Panc1 (cell line): ENCODE measurements around the gene NFE2L1. TPM values are rescaled to one million over a fixed set of nuclear protein-coding genes. Genes with fewer than 3 reads are reported as not detected.

Experiments used
- ATAC-seq: fragments of 200-7000 bp; cut with Tn5 transposase; 2 replicates; pipeline ENCODE4 v1.9.1; 2020; ENCODE audit warnings: mild to moderate bottlenecking, moderate library complexity
- BruUV-seq: library from RNA; stranded (reverse); fragments of 400-500 nt; replicated peaks from 2 replicates; lab custom pipeline; 2021; lab: Mats Ljungman, UMichigan
- CTCF ChIA-PET: fragments of 300-600 bp; sonication (Branson Sonifier 250); formaldehyde crosslinking; loops from one replicate; lab custom pipeline; 2022; ENCODE audit warnings: antibody characterized with exemption; lab: Charles Lee
- POLR2A ChIA-PET: fragments of 300-600 bp; sonication (Branson Sonifier 250); formaldehyde crosslinking; loops from one replicate; lab custom pipeline; 2022; ENCODE audit warnings: antibody characterized with exemption; lab: Charles Lee
- DNase-seq: peaks from one replicate; pipeline ENCODE4 v3.0.0-alpha.2; 2010; ENCODE audit warnings: low read depth, low spot score
- H3K27ac ChIP-seq: 2 replicates; pipeline ENCODE4 v1.5.1; 2011; ENCODE audit warnings: mild to moderate bottlenecking, low read length, inconsistent platforms
- H3K27me3 ChIP-seq: fragments of 200-500 bp; sonication (Bioruptor generic); 2 replicates; pipeline ENCODE4 v1.6.0; 2014; ENCODE audit warnings: low read length, inconsistent platforms; ENCODE audit not compliant: control insufficient read depth, insufficient read depth
- H3K36me3 ChIP-seq: fragments of 200-500 bp; sonication (Bioruptor generic); 2 replicates; pipeline ENCODE4 v1.5.1; 2014; ENCODE audit warnings: inconsistent platforms, mild to moderate bottlenecking, low read length, moderate library complexity; ENCODE audit not compliant: control insufficient read depth, insufficient read depth
- H3K4me1 ChIP-seq: 2 replicates; pipeline ENCODE4 v1.5.1; 2011; ENCODE audit warnings: inconsistent platforms, mild to moderate bottlenecking, low read length, moderate library complexity; ENCODE audit not compliant: control insufficient read depth, insufficient read depth
- H3K4me3 ChIP-seq, 2 experiments: 2 replicates each; pipeline ENCODE4 v1.5.1; 2011 to 2012; ENCODE audit warnings: low read depth in 2 of 2, low read length in 2 of 2, mild to moderate bottlenecking in 2 of 2, inconsistent platforms in 1 of 2, moderate library complexity in 1 of 2
- H3K9me3 ChIP-seq: fragments of 200-500 bp; sonication (Bioruptor generic); 2 replicates; pipeline ENCODE4 v1.5.1; 2014; ENCODE audit warnings: low read depth, mild to moderate bottlenecking, inconsistent platforms, low read length, moderate library complexity; ENCODE audit not compliant: control insufficient read depth, insufficient read depth
- POLR2AphosphoS5 ChIP-seq: IDR thresholded peaks from 2 replicates; pipeline ENCODE4 v1.6.1; 2012; ENCODE audit warnings: mild to moderate bottlenecking, low read depth, low read length, moderate library complexity
- SIN3A ChIP-seq: IDR thresholded peaks from 2 replicates; pipeline ENCODE4 v1.6.1; 2012; ENCODE audit warnings: low read depth, mild to moderate bottlenecking, low read length, moderate library complexity, borderline replicate concordance; ENCODE audit not compliant: insufficient read depth
- TCF7L2 ChIP-seq: IDR thresholded peaks from 2 replicates; pipeline ENCODE4 v1.6.1; 2011; ENCODE audit warnings: mild to moderate bottlenecking, low read depth, low read length, inconsistent platforms
- in situ Hi-C: cut with HindIII; loops from 2 replicates; pipeline ENCODE4 v1.10.0; 2016; ENCODE audit warnings: low sequenced_read_pairs, low pct_unique_long_range_greater_than_20kb
- intact Hi-C: fragments of 100-400 bp; cut with micrococcal nuclease; formaldehyde crosslinking; loops from one replicate; pipeline ENCODE4 v1.10.0; 2022; ENCODE audit not compliant: unreplicated experiment
- total RNA-seq: library from RNA; stranded (reverse); gene quantifications from one replicate; pipeline ENCODE4 v1.2.1, GENCODE V29; 2021; ENCODE audit not compliant: unreplicated experiment
- TF ChIP-seq, protein P1 (sequence below), 2 experiments: IDR thresholded peaks; 2 replicates each; pipeline ENCODE4 v1.6.1; 2011 to 2012; ENCODE audit warnings: low read depth in 2 of 2, control low read depth in 1 of 2, low read length in 1 of 2, mild to moderate bottlenecking in 1 of 2, moderate library complexity in 1 of 2; ENCODE audit not compliant: insufficient read depth in 1 of 2
- TF ChIP-seq, protein P2 (sequence below): fragments of 450-650 bp; IDR thresholded peaks from 2 replicates; pipeline ENCODE4 v1.5.1; 2017; ENCODE audit warnings: mild to moderate bottlenecking

Gene NFE2L1
- total RNA-seq, 1 experiment from 2014 or later: 210 TPM

DNA sequence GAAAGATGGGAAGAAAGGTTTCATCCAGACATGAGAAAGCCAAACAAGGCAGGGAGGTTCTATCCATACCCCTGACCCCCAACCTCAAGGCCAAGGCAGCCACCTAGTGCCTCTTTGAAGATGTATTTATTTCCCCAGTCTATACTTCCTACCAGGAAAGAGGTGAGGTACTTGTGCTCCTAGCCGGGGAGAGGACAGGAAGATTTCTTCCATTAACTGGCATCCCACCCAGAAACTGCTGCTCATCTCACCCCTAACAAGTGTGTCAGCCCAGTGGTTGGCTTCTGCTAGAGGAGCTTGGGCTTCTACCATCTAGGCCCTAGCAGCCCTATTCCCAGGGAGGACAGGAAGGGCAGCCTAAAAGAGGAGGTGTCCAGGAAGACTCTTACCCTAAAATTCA, 19.4 kb upstream of the NFE2L1 start:
- TF ChIP-seq, protein P1, sequence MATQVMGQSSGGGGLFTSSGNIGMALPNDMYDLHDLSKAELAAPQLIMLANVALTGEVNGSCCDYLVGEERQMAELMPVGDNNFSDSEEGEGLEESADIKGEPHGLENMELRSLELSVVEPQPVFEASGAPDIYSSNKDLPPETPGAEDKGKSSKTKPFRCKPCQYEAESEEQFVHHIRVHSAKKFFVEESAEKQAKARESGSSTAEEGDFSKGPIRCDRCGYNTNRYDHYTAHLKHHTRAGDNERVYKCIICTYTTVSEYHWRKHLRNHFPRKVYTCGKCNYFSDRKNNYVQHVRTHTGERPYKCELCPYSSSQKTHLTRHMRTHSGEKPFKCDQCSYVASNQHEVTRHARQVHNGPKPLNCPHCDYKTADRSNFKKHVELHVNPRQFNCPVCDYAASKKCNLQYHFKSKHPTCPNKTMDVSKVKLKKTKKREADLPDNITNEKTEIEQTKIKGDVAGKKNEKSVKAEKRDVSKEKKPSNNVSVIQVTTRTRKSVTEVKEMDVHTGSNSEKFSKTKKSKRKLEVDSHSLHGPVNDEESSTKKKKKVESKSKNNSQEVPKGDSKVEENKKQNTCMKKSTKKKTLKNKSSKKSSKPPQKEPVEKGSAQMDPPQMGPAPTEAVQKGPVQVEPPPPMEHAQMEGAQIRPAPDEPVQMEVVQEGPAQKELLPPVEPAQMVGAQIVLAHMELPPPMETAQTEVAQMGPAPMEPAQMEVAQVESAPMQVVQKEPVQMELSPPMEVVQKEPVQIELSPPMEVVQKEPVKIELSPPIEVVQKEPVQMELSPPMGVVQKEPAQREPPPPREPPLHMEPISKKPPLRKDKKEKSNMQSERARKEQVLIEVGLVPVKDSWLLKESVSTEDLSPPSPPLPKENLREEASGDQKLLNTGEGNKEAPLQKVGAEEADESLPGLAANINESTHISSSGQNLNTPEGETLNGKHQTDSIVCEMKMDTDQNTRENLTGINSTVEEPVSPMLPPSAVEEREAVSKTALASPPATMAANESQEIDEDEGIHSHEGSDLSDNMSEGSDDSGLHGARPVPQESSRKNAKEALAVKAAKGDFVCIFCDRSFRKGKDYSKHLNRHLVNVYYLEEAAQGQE (IDR thresholded peaks at IDR 0.05; ENCODE audit: insufficient read depth in 1 of 2, low read depth in 2 of 2, low read length in 1 of 2): no peak
- no peak for TF ChIP-seq TCF7L2
- TF ChIP-seq POLR2AphosphoS5: no peak
- TF ChIP-seq, protein P2, sequence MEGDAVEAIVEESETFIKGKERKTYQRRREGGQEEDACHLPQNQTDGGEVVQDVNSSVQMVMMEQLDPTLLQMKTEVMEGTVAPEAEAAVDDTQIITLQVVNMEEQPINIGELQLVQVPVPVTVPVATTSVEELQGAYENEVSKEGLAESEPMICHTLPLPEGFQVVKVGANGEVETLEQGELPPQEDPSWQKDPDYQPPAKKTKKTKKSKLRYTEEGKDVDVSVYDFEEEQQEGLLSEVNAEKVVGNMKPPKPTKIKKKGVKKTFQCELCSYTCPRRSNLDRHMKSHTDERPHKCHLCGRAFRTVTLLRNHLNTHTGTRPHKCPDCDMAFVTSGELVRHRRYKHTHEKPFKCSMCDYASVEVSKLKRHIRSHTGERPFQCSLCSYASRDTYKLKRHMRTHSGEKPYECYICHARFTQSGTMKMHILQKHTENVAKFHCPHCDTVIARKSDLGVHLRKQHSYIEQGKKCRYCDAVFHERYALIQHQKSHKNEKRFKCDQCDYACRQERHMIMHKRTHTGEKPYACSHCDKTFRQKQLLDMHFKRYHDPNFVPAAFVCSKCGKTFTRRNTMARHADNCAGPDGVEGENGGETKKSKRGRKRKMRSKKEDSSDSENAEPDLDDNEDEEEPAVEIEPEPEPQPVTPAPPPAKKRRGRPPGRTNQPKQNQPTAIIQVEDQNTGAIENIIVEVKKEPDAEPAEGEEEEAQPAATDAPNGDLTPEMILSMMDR: no peak
- TF ChIP-seq SIN3A: no peak
- no peak for DNase-seq
- no peak for ATAC-seq
- Histone ChIP-seq H3K9me3 (no peaks in the 10 kb centered on the region), H3K4me1 (peaks cover 25% of the 10 kb centered on the region), H3K27me3 (no peaks in the 10 kb centered on the region), H3K4me3 (no peak overlapping the region), H3K36me3 (no peaks in the 10 kb centered on the region), H3K27ac (no peak overlapping the region)
- in situ Hi-C loops: no loop called here
- intact Hi-C loops: loop anchor here (10.0 kb wide), 1 partner anchor 586 kb away; the partner anchor contains the start of genes HOXB7 and HOXB8
- BruUV-seq: no TSS peak
- POLR2A ChIA-PET: no interaction called here
- CTCF ChIA-PET: no interaction called here

DNA sequence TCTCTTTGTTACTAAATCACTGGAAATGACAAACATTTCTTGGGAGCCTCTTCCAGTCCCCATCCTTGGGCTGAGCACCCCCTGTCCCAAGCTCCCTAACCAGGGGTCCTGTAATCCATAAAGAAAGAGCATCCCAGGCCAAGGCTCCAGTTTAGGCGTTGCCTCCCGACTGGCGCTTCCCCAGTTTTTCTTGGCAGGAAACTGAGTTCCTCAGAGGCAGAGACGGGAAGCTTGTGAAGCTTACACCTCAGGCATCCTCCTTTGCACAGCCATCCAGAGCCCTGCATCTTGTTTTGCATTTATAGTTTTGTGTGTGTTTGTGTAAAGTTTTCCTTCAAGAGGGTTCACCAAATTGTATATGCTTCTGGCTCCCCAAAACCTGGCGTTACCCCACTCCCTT, 17.6 kb upstream of the NFE2L1 start:
- POLR2A ChIA-PET: no interaction called here
- no peak overlapping the region for H3K4me3 ChIP-seq
- in situ Hi-C loops: no loop called here
- peaks cover 17% of the 10 kb centered on the region for H3K4me1 ChIP-seq
- H3K36me3 ChIP-seq: no peaks in the 10 kb centered on the region
- ATAC-seq (no peak), DNase-seq (no peak)
- TF ChIP-seq, protein P2: no peak
- TF ChIP-seq SIN3A (no peak), POLR2AphosphoS5 (no peak), TCF7L2 (no peak)
- TF ChIP-seq, protein P1 (IDR thresholded peaks at IDR 0.05; ENCODE audit: insufficient read depth in 1 of 2, low read depth in 2 of 2, low read length in 1 of 2): no peak
- H3K27me3 ChIP-seq: no peaks in the 10 kb centered on the region
- CTCF ChIA-PET: interaction anchor here (0.9 kb wide), 1 partner anchor 18 kb away, joined by 3 read pairs; the partner anchor contains the start of gene NFE2L1
- H3K9me3 ChIP-seq: no peaks in the 10 kb centered on the region
- BruUV-seq: no TSS peak
- intact Hi-C loops: no loop called here
- H3K27ac ChIP-seq: no peak overlapping the region
